ENCODE results near the gene TMED5.
"Not testable (repeated sequence)": the region's sequence is repeated elsewhere in the genome, so short reads cannot be mapped to it uniquely, and the experiment has no call there.

Gene TMED5

GRCh38 chr1:93171549-93172034, 8.6 kb downstream of the TMED5 start:
- DNase-seq, result no peak

DNA sequence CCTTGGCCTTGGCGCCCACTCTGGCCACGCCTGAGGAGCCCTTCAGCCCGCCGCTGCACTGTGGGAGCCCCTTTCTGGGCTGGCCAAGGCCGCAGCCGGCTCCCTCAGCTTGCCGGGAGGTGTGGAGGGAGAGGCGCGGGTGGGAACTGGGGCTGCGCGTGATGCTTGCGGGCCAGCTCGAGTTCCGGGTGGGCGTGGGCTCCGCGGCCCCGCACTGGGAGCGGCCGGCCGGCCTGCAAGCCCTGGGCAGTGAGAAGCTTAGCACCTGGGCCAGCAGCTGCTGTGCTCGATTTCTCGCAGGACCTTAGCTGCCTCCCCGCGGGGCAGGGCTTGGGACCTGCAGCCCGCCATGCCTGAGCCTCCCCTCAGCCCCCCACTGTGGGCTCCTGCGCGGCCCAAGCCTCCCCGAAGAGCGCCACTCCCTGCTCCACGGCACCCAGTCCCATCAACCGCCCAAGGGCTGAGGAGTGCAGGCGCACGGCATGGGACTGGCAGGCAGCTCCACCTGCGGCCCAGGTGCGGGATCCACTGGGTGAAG, 10.0 kb downstream of the TMED5 start:
- not testable (repeated sequence) for DNase-seq

DNA sequence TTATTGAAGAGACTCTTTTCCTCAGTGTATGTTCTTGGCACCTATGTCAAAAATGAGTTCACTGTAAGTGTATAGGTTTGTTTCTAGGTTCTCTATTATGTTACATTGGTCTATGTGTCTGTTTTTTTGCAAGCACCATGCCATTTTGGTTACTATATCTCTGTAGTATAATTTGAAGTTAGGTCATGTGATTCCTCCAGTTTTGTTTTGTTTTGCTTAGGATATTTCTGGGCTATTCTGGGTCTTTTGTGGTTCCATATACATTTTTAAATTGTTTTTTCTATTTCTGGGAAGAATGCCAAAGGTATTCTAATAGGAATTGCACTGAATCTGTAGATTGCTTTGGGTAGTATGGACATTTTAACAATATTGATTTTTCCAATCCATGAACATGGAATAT, 13.2 kb downstream of the TMED5 start:
- no peak for DNase-seq

DNA sequence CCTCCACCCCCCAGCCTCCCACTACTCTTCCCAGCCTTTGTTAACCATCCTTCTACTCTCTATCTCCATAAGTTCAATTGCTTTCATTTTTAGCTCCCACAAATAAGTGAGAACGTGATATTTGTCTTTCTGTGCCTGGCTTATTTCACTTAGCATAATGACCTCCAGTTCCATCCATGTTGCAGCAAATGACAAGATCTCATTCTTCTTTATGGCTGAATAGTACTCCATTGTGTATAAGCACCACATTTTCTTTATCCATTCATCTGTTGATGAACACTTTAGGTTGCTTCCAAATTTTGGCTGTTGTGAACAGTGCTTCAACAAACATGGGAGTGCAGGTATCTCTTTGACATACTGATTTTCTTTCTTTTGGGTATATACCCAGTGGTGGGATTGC, 14.3 kb downstream of the TMED5 start:
- DNase-seq, result not testable (repeated sequence)

DNA sequence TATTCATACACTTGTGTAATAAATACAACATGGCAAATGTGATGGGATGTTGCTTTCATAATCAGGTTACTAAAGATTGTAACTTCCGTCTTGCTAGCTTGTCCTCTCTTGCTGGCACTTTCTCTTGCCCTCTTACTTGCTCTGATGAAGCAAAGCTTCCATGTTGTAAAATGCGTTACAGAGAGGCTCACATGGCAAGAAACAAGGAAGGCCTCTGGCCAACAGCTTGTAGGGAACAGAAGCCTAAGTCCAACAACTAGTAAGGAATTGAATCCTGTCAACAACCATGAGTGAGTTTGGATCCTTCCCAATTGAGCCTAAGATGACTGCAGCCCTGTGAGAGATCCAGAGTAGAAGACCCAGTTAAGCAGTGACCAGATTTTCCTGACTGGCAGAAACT, 15.4 kb downstream of the TMED5 start:
- no peak for DNase-seq

- DNase-seq, result not testable (repeated sequence)
Observed at GRCh38 chr1:93163314-93163713, 16.9 kb downstream of the TMED5 start.

DNA sequence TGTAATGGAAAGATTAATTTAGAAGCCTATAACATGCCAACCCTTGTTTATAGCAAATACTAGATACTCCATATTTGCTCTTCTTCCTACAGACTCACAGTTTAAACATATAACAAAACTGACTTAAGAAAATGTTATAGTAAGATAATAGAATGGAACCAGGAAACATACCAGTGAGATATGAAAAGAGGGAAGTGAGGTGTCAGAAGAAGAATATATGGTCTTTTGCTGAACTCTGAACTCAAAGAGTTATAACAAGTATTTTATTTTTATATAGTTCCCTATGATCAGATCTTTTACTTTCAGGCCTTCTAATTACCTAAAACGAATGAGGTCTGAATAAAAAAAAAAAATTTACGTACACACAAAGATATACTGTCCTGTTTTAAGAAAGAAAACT, 20.9 kb downstream of the TMED5 start:
- DNase-seq, result no peak

GRCh38 chr1:93155335-93155734, 24.9 kb downstream of the TMED5 start:
- no peak for DNase-seq

GRCh38 chr1:93154898-93155297, 25.3 kb downstream of the TMED5 start:
- no peak for DNase-seq

- no peak for DNase-seq
Observed at GRCh38 chr1:93152835-93153234, 27.4 kb downstream of the TMED5 start.

DNA sequence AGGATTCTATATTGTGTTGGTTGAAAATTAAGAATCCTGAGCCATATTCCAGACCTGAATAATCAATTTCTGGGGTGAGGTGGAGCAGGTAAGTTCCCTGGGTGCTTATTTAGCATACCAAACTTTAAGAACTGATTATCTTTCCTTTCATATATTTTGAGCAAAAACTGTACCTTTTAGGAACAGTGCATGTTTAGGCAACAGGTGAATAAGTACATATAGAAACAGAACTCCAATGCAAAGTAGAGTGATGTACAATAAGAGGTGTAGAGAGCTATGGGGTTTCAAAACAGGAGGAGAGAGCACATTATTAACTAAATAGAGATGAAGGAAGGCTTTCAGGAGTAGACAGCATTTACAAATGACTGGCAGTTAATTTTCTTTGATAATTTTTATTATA, 28.7 kb downstream of the TMED5 start:
- no peak for DNase-seq

DNA sequence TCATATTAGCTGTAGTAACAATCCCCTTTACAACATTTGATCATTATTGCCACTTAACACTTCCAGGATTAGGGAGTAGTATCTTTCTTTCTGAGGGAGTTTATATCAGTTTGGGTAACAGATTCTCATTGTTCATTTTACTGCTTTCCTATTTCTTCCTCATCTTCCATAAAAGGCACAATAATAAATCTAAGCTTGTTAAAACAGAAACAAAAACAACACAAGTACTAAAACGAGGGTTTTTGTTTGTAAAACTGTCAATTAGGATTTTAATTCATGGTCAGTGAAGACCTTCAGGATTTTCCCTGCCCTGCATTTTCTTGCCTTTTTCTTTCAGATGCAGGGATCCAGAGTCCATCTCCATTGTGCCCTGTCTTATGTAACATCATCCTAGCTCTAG, 29.5 kb downstream of the TMED5 start:
- DNase-seq, result no peak

- no peak for DNase-seq
Observed at GRCh38 chr1:93148001-93148400, 32.2 kb downstream of the TMED5 start.

GRCh38 chr1:93143769-93144168, 36.4 kb downstream of the TMED5 start:
- no peak for DNase-seq

GRCh38 chr1:93143136-93143535, 37.1 kb downstream of the TMED5 start:
- no peak for DNase-seq

GRCh38 chr1:93142161-93142560, 38.1 kb downstream of the TMED5 start:
- no peak for DNase-seq

DNA sequence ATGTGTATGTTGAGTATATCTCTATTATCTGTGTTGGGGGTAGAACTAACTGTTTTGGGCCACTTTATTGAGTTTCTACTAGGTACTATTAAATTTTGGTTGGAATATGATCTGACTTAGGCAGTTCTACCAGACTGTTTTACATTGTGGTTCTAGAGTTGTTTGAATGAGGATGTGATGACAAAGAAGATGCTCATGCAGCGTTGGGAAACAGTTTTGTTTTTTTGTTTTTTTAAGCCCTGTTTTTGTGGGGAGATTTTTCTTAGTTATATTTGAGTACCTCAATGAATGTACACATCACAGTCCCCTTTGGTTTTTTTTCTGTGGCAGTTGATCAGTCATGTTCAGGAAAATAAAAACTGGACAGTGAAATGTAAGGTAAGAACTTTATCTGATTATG, 40.1 kb downstream of the TMED5 start:
- no peak for DNase-seq

- no peak for DNase-seq
Observed at GRCh38 chr1:93137604-93138292, 42.5 kb downstream of the TMED5 start.

DNA sequence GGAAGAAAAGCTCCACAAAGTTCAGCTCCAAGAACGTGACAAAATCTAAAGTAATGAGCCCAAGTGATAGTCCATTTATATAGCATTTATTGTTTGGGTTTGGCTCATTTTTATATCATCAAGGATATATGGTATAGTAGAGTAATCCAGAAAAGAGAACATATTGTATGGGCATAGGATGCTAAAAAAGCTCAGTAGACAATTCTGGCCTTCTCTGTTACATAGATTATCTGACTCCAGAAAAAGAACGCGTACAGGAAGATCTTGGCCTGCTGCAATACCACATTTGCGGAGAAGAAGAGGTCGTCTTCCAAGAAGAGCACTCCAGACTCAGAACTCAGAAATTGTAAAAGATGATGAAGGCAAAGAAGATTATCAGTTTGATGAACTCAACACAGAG, 43.8 kb downstream of the TMED5 start:
- no peak for DNase-seq

- no peak for DNase-seq
Observed at GRCh38 chr1:93132638-93133037, 47.6 kb downstream of the TMED5 start.

DNA sequence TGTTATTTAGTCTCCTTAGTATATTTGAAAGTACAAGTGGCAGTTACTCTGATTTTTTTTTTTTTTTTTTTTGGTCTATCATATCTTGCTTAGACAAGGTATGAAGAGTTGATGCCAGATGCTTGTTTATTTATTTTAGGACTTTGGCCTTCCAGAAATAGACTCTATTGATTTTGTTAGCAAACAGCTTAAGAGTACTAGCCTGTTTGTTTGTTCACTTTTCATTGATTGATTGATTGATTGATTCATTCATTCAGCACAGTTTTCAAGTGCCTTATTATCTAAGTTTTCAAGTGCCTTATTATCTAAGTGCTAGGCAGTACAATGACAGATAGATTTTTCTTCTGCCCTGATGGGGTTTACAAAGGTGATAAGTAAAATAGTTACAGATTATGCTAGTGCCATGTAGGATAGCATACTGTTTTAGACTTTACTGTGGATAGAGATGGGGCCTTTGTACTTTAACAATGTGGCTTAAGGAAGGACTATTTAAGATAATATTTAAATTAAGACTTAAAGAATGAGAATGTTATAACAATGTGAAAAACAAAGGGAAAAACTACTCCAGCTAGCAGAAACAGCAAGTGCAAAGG, 50.6 kb downstream of the TMED5 start:
- no peak for DNase-seq

DNA sequence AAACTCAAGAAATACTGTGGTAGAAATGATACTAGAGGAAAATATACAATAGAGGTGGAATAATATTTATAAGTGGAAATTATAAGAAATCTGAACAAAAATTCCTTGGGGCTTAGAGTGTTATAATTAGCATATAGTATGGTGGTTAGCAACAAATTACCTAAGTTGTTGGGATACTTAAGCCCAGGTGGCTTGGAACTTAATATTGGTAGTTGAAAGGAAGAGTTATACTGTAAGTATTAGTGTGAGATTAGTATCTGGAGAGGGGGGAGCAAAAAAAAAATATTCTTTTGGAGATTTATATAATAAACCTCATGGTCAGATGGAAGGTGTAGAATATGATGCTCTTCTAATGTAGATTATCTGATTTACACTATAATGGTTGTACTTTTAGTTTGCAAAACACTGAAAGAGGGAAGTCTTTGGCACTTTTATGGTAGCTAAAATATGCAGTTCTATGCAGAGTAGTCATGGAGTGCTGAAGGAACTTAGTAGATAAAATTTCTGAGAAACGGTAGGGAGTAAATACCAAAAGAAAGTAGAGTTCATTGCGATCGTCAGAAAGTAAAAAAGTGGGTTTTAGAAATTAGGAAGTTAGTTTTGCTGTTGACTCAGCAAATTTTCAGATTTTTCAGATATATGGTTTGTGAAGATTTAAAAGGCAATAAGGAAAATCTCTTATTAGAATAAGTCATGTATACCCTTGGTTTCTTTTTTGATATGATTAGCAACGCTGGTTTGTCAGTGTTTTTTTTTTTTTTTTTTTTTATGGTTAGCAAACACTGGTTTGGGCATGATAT, 55.5 kb downstream of the TMED5 start:
- no peak for DNase-seq

DNA sequence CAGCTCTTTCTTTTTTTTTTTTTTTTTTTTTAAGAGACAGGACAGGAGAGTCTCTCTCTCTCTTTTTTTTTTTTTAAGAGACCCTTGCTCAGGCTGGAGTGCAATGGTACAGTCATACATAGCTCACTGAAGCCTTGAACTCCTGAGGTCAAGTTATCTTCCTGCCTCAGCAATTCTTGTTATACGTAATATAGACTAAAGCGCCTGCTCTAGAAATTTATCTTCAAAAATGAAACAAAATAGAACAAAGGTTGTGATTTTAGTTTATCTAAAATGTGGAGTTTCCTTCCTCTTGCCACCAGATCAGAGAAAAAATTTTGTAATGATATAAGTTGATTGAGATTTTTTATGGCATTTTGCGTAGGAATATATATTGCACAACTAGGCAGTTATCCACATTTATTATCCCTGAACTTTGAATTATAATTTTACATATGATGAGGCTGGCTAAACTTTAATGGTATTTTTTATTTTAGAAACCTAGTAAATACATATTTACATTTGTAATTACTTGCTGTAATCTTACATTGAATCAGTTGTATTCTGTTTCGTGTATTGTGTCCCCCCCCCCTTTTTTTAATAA, 56.9 kb downstream of the TMED5 start:
- DNase-seq, result no peak

All from cortex of kidney (tissue), 1 donor.